Inferior parietal cortex (tissue), 1 donor: ENCODE data around the gene WNT7B.

ENCODE experiments used
- DNase-seq: peaks from one replicate; pipeline ENCODE4 v3.0.0-alpha.2; 2016; ENCODE audit errors: extremely low spot score

Gene WNT7B

GRCh38 chr22:45971408-45972028, 5.4 kb downstream of the WNT7B start:
- DNase-seq, result no peak

GRCh38 chr22:45970705-45971407, 6.1 kb downstream of the WNT7B start:
- no peak for DNase-seq

GRCh38 chr22:45969801-45970470, 7.0 kb downstream of the WNT7B start:
- no peak for DNase-seq

- no peak for DNase-seq
Observed at GRCh38 chr22:45969414-45969799, 7.6 kb downstream of the WNT7B start.

GRCh38 chr22:45968751-45969413, 8.1 kb downstream of the WNT7B start:
- DNase-seq, result no peak

GRCh38 chr22:45968003-45968650, 8.8 kb downstream of the WNT7B start:
- no peak for DNase-seq

- DNase-seq, result no peak
Observed at GRCh38 chr22:45966895-45967365, 10.0 kb downstream of the WNT7B start.

GRCh38 chr22:45966320-45966894, 10.6 kb downstream of the WNT7B start:
- no peak for DNase-seq

- DNase-seq, result no peak
Observed at GRCh38 chr22:45965563-45965962, 11.4 kb downstream of the WNT7B start.

GRCh38 chr22:45964926-45965527, 11.9 kb downstream of the WNT7B start:
- no peak for DNase-seq

GRCh38 chr22:45964372-45964771, 12.6 kb downstream of the WNT7B start:
- no peak for DNase-seq

GRCh38 chr22:45963821-45964220, 13.1 kb downstream of the WNT7B start:
- DNase-seq, result no peak

GRCh38 chr22:45962756-45963324, 14.1 kb downstream of the WNT7B start:
- DNase-seq, result no peak

GRCh38 chr22:45962434-45962718, 14.6 kb downstream of the WNT7B start:
- no peak for DNase-seq

- no peak for DNase-seq
Observed at GRCh38 chr22:45961679-45962433, 15.1 kb downstream of the WNT7B start.

- DNase-seq, result no peak
Observed at GRCh38 chr22:45960477-45961386, 16.2 kb downstream of the WNT7B start.

GRCh38 chr22:45959719-45960476, 17.1 kb downstream of the WNT7B start:
- DNase-seq, result no peak

- DNase-seq, result no peak
Observed at GRCh38 chr22:45958971-45959370, 18.0 kb downstream of the WNT7B start.
